Tibial nerve (tissue), 4 donors: ENCODE results near the gene TSPO. TPM values are rescaled to one million over a fixed set of nuclear protein-coding genes. Genes with fewer than 3 reads are reported as not detected.

ENCODE experiments used
- DNase-seq, 2 donors: peaks; one replicate each; pipeline ENCODE4 v3.0.0-alpha.2; 2019; ENCODE audit warnings: low spot score in 2 of 2
- H3K27ac ChIP-seq, 4 donors: fragments of 200-600 bp; sonication (generic) in 3 of 4; one replicate each; pipeline ENCODE4 v1.5.1; 2017 to 2019; ENCODE audit warnings: mild to moderate bottlenecking in 1 of 4
- H3K27me3 ChIP-seq, 2 donors: fragments of 200-600 bp; sonication (generic) in 1 of 2; one replicate each; pipeline versions ENCODE4 v1.5.1 to v1.6.0; 2017 to 2019
- H3K36me3 ChIP-seq, 3 donors: fragments of 200-600 bp; sonication (generic); one replicate each; pipeline ENCODE4 v1.5.1; 2018 to 2019
- H3K4me1 ChIP-seq, 4 donors: fragments of 200-600 bp; sonication (generic) in 3 of 4; one replicate each; pipeline ENCODE4 v1.5.1; 2017 to 2019
- H3K4me3 ChIP-seq, 4 donors: fragments of 200-600 bp; sonication (generic) in 3 of 4; one replicate each; pipeline ENCODE4 v1.5.1; 2017 to 2019; ENCODE audit warnings: mild to moderate bottlenecking in 1 of 4, moderate library complexity in 1 of 4
- H3K9me3 ChIP-seq, 4 donors: fragments of 200-600 bp; sonication (generic) in 3 of 4; one replicate each; pipeline ENCODE4 v1.5.1; 2017 to 2019
- CTCF ChIP-seq, 5 experiments: fragments of 200-600 bp in 3 of 5; fragments of 450-650 bp in 2 of 5; sonication (generic) in 3 of 5; IDR thresholded peaks; one replicate each; pipeline ENCODE4 v1.5.1; 2016 to 2019; ENCODE audit warnings: antibody characterized with exemption in 5 of 5, mild to moderate bottlenecking in 3 of 5, moderate library complexity in 2 of 5
- EP300 ChIP-seq, 2 donors: sonication (generic); formaldehyde crosslinking; IDR thresholded peaks; one replicate each; pipeline ENCODE4 v1.6.1; 2017; ENCODE audit warnings: antibody characterized with exemption in 2 of 2, mild to moderate bottlenecking in 1 of 2
- POLR2A ChIP-seq, 2 donors: fragments of 450-650 bp; IDR thresholded peaks; one replicate each; pipeline ENCODE4 v1.6.1; 2017; ENCODE audit warnings: antibody characterized with exemption in 2 of 2, mild to moderate bottlenecking in 2 of 2, moderate library complexity in 2 of 2
- WGBS, 2 donors: methylation state at CpG; one replicate each; pipeline ENCODE4 v1.1.5; 2018; 5-methylcytosine and 5-hydroxymethylcytosine counted together
- total RNA-seq, 4 donors: library from RNA; depleted of rRNA; stranded (reverse); fragments of >200 nt; gene quantifications; one replicate each; pipeline ENCODE4 v1.1.0, GENCODE V29; 2016

The TSPO gene
- total RNA-seq, 4 donors from 2014 or later, result 399 to 538 (median 485) TPM

GRCh38 chr22:43118024-43118849 is 33.1 kb upstream of the TSPO start:
- H3K4me1 ChIP-seq, result no peaks in the 10 kb centered on the region
- peaks cover 0 to 29% of the 10 kb centered on the region in 2 donors for H3K27me3 ChIP-seq
- no peak for DNase-seq
- H3K36me3 ChIP-seq, result peaks cover 0 to 4% (median 0%) of the 10 kb centered on the region in 3 donors
- no peak overlapping the region for H3K27ac ChIP-seq
- no peak for TF ChIP-seq POLR2A (IDR thresholded peaks at IDR 0.05)
- no peak for TF ChIP-seq EP300 (IDR thresholded peaks at IDR 0.05)
- no peak for TF ChIP-seq CTCF (IDR thresholded peaks at IDR 0.05)
- no peak overlapping the region for H3K4me3 ChIP-seq
- WGBS, 2 donors, result 66 to 69% methylated on average over 18 to 21 of the region's 21 CpGs
- H3K9me3 ChIP-seq, result no peaks in the 10 kb centered on the region

- no peaks in the 10 kb centered on the region for H3K9me3 ChIP-seq
- WGBS, 2 donors, result 70 to 71% methylated on average over 7 of the region's 7 CpGs
Observed at GRCh38 chr22:43118953-43119458, 32.4 kb upstream of the TSPO start.

GRCh38 chr22:43126501-43127165 is 24.7 kb upstream of the TSPO start:
- WGBS, 2 donors, result 55 to 64% methylated on average over 3 to 5 of the region's 5 CpGs
- DNase-seq, result no peak
- H3K27me3 ChIP-seq, result no peaks in the 10 kb centered on the region
- H3K4me3 ChIP-seq, result no peak overlapping the region
- peak overlapping the region in 1 of 4 donors; percentile 40 for H3K27ac ChIP-seq
- no peaks in the 10 kb centered on the region for H3K9me3 ChIP-seq
- TF ChIP-seq CTCF (IDR thresholded peaks at IDR 0.05) (no peak), EP300 (IDR thresholded peaks at IDR 0.05) (no peak), POLR2A (IDR thresholded peaks at IDR 0.05) (no peak)
- peaks cover 0 to 6% (median 0%) of the 10 kb centered on the region in 3 donors for H3K36me3 ChIP-seq
- H3K4me1 ChIP-seq, result peaks cover 0 to 13% (median 6%) of the 10 kb centered on the region in 4 donors

More at GRCh38 chr22:43118953-43119458, 32.4 kb upstream of the TSPO start:
- H3K27me3 ChIP-seq, result peaks cover 0 to 21% of the 10 kb centered on the region in 2 donors
- TF ChIP-seq CTCF (IDR thresholded peaks at IDR 0.05) (no peak), POLR2A (IDR thresholded peaks at IDR 0.05) (no peak)
- H3K36me3 ChIP-seq, result peaks cover 0 to 4% (median 0%) of the 10 kb centered on the region in 3 donors
- H3K4me3 ChIP-seq, result no peak overlapping the region
- H3K4me1 ChIP-seq, result no peaks in the 10 kb centered on the region
- no peak overlapping the region for H3K27ac ChIP-seq
- no peak for DNase-seq

GRCh38 chr22:43127166-43127908 is 24.0 kb upstream of the TSPO start:
- 89 to 90% methylated on average over 13 to 17 of the region's 17 CpGs for WGBS, 2 donors
- no peak for DNase-seq

More at GRCh38 chr22:43127166-43127908, 24.0 kb upstream of the TSPO start:
- no peaks in the 10 kb centered on the region for H3K27me3 ChIP-seq
- H3K9me3 ChIP-seq, result no peaks in the 10 kb centered on the region
- H3K4me3 ChIP-seq, result no peak overlapping the region
- peaks cover 0 to 13% (median 0%) of the 10 kb centered on the region in 3 donors for H3K36me3 ChIP-seq
- H3K4me1 ChIP-seq, result peaks cover 0 to 17% (median 6%) of the 10 kb centered on the region in 4 donors
- peak overlapping the region in 1 of 4 donors; percentile 40 for H3K27ac ChIP-seq
- TF ChIP-seq POLR2A (IDR thresholded peaks at IDR 0.05), result no peak
- no peak for TF ChIP-seq CTCF (IDR thresholded peaks at IDR 0.05)
- no peak for TF ChIP-seq EP300 (IDR thresholded peaks at IDR 0.05)
